GM19023 (cell line): ENCODE measurements around the gene BAG5.
"Not testable (repeated sequence)": the region's sequence is repeated elsewhere in the genome, so short reads cannot be mapped to it uniquely, and the experiment has no call there.

Experiments
- ATAC-seq: cut with Tn5 transposase; IDR thresholded peaks from one replicate; pipeline ENCODE4 v1.9.1; 2021; ENCODE audit warnings: mild to moderate bottlenecking, moderate library complexity; ENCODE audit not compliant: unreplicated experiment

The BAG5 gene

GRCh38 chr14:103535081-103535890 lies 27.2 kb downstream of the BAG5 start:
- ATAC-seq, result no peak

GRCh38 chr14:103534576-103535061 lies 27.8 kb downstream of the BAG5 start:
- ATAC-seq, result no peak

- no peak for ATAC-seq
Observed at GRCh38 chr14:103533999-103534575, 28.4 kb downstream of the BAG5 start.

GRCh38 chr14:103533137-103533998 lies 29.1 kb downstream of the BAG5 start:
- no peak for ATAC-seq

GRCh38 chr14:103532216-103533136 lies 30.0 kb downstream of the BAG5 start:
- ATAC-seq, result no peak

GRCh38 chr14:103531421-103532215 lies 30.8 kb downstream of the BAG5 start:
- no peak for ATAC-seq

GRCh38 chr14:103530831-103531230 lies 31.6 kb downstream of the BAG5 start:
- no peak for ATAC-seq

- no peak for ATAC-seq
Observed at GRCh38 chr14:103530390-103530789, 32.1 kb downstream of the BAG5 start.

GRCh38 chr14:103529383-103530365 lies 32.8 kb downstream of the BAG5 start:
- no peak for ATAC-seq

- ATAC-seq, result peak; percentile 45
Observed at GRCh38 chr14:103528587-103529382, 33.7 kb downstream of the BAG5 start, which contains the start of gene TRMT61A. TRMT61A (plus strand) TSS chr14:103529196; CDS start chr14:103529979, 783 bp downstream.

GRCh38 chr14:103528146-103528586 lies 34.3 kb downstream of the BAG5 start:
- no peak for ATAC-seq

- peak; percentile 51 for ATAC-seq
Observed at GRCh38 chr14:103527408-103528145, 34.9 kb downstream of the BAG5 start.

- ATAC-seq, result no peak
Observed at GRCh38 chr14:103526914-103527248, 35.6 kb downstream of the BAG5 start.

GRCh38 chr14:103526247-103526913 lies 36.1 kb downstream of the BAG5 start:
- no peak for ATAC-seq

GRCh38 chr14:103525430-103526246 lies 36.8 kb downstream of the BAG5 start:
- ATAC-seq, result not testable (repeated sequence)
